Ishikawa (cell line): ENCODE results near the gene SCAF1.

Source experiments
- CEBPB ChIP-seq: IDR thresholded peaks from 2 replicates; pipeline ENCODE4 v1.6.1; 2012
- CREB1 ChIP-seq: IDR thresholded peaks from 2 replicates; pipeline ENCODE4 v1.6.1; 2012; ENCODE audit warnings: low read depth
- EGR1 ChIP-seq: IDR thresholded peaks from 2 replicates; pipeline ENCODE4 v1.6.1; 2012
- EP300 ChIP-seq: IDR thresholded peaks from 2 replicates; pipeline ENCODE4 v1.6.1; 2012; ENCODE audit warnings: borderline replicate concordance
- FOXM1 ChIP-seq: IDR thresholded peaks from 2 replicates; pipeline ENCODE4 v1.6.1; 2012; ENCODE audit warnings: low read depth, borderline replicate concordance
- NFIC ChIP-seq: IDR thresholded peaks from 2 replicates; pipeline ENCODE4 v1.6.1; 2012
- RAD21 ChIP-seq: IDR thresholded peaks from 2 replicates; pipeline ENCODE4 v1.6.1; 2012; ENCODE audit warnings: low read depth
- TAF1 ChIP-seq: IDR thresholded peaks from 2 replicates; pipeline ENCODE4 v1.6.1; 2012; ENCODE audit warnings: low read depth, mild to moderate bottlenecking
- TCF12 ChIP-seq: IDR thresholded peaks from 2 replicates; pipeline ENCODE4 v1.6.1; 2012; ENCODE audit warnings: low read depth
- TEAD4 ChIP-seq: IDR thresholded peaks from 2 replicates; pipeline ENCODE4 v1.6.1; 2012
- YY1 ChIP-seq: IDR thresholded peaks from 2 replicates; pipeline ENCODE4 v1.6.1; 2012; ENCODE audit warnings: low read depth
- ZBTB7A ChIP-seq: IDR thresholded peaks from 2 replicates; pipeline ENCODE4 v1.6.1; 2012; ENCODE audit warnings: low read depth
- TF ChIP-seq, protein P1 (sequence below): IDR thresholded peaks from 2 replicates; pipeline ENCODE4 v1.6.1; 2012
- TF ChIP-seq, protein P2 (sequence below): IDR thresholded peaks from 2 replicates; pipeline ENCODE4 v1.6.1; 2012
- TF ChIP-seq, protein P3 (sequence below): IDR thresholded peaks from 2 replicates; pipeline ENCODE4 v1.6.1; 2012; ENCODE audit warnings: low read depth, mild to moderate bottlenecking

Gene SCAF1

DNA sequence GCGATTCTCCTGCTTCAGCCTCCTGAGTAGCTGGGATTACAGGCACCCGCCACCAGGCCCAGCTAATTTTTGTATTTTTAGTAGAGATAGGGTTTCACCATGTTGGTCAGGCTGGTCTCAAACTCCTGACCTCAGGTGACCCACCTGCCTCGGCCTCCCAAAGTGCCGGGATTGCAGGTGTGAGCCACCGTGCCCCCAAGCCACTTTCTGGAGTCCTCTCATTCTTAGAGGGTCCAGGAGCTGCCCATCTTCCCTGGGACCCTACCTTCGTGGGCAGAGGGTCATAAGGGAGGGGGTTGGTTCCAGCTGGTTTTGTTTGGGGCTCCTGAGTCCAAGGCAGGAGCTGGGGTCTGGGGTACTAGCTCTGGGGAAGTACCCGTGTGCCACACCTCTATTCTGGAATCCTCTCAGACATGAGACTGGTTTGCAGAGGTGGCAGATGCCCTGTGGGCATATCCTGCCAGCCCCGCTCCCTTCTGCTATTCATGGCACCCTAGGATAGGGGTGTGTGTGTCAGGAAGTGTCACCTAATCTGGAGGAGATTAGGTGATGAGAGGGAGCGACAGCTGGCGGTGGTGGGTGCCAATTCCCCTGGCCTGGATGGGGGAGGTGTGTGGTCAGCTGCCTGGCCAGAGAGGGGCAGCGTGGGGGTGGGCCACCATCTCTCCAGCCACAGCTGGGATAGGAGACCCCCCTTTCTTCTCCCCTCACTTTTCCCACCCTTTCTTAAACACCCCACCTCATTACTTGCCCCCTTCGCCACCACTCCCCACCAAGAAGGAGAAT is 37.2 kb downstream of the SCAF1 start:
- TF ChIP-seq RAD21 (no peak), ZBTB7A (peak; percentile 52; the same call in 1 of the 2 replicates)

DNA sequence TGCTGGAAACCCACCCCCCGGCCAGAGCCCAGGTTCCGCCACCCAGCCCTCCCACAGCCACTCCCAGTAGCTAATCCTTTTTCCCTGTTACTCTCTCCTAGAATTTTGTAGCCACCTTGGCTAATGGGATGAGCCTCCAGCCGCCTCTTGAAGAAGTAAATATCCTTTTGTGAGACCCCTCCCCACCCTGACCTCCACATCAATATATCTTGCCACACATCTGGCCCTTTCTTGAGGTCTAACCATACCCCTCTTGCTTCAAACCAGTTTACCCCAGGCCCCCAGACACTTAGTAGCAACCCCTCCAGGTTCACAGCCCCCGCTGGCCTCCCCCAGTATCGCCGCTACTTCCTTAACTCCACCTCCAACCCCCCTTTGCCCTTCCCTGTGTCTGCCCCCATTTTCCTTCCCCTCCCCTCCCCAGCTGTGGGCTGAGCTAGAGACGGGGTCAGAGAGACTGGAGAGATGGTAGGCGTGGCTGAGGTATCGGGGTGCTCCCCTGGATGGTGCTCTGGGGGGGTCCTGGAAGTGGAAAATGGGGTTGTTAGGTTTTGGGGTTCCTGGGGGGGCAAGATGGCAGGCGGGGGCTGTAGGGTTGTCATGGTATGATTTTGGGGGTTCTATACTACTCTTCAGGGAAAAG is 37.9 kb downstream of the SCAF1 start:
- TF ChIP-seq FOXM1, result no peak

DNA sequence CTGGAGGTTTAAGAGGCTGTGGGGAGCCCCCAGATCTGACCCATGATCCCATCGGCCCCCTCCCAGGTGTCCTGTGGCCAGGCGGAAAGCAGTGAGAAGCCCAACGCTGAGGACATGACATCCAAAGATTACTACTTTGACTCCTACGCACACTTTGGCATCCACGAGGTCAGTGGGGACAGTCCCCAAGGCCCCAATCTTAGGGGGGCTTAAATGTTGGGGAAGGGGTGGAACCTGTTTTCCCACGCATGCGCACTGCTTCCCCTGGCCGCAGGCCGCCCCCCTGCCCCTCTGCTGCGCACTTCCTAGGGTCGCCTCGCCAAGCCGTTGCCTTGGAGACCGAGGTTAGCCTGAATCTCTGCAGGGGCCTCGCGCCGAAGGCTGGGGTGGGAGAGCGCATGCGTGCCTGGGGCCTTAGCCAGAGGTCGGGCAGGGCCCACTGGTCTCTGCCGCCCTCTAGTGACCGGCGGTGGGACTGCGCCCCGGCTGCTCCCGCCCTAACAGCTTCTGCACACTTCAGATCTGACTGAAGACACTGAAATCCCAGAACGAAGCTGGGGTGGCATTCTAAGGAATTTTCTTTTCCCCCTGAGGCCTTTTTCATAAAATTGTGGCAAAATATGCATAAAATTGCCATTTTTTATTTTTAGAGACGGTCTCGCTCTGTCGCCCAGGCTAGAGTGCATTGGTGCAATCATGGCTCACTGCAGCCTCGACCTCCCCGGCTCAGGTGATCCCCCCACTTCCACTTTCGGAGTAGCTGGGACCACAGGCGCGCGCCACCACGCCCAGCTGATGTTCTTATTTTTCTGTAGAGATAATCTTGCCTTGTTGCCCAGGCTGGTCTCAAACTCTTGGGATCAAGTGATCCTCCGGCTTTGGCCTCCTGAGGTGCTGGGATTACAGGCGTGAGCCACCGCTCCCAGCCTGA is 38.7 kb downstream of the SCAF1 start:
- TF ChIP-seq, protein P1, sequence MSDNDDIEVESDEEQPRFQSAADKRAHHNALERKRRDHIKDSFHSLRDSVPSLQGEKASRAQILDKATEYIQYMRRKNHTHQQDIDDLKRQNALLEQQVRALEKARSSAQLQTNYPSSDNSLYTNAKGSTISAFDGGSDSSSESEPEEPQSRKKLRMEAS, result peak; percentile 73
- TF ChIP-seq TCF12 (no peak), CEBPB (no peak), TEAD4 (no peak), RAD21 (peak; percentile 69)

DNA sequence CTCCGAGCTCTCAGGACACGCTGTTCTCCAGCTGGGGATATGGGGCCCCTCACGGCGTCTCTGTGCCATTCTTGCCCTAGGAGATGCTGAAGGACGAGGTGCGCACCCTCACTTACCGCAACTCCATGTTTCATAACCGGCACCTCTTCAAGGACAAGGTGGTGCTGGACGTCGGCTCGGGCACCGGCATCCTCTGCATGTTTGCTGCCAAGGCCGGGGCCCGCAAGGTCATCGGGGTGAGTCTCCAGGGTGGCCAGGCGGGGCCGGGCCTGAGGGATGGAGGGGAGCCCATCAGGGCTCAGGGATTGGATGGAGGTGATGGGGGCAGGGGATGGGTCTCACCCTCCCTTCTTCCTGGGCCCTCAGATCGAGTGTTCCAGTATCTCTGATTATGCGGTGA is 39.8 kb downstream of the SCAF1 start:
- TF ChIP-seq CREB1 (no peak), RAD21 (no peak), TCF12 (no peak), EGR1 (no peak), YY1 (no peak), TEAD4 (no peak), FOXM1 (no peak)
- TF ChIP-seq, protein P2, sequence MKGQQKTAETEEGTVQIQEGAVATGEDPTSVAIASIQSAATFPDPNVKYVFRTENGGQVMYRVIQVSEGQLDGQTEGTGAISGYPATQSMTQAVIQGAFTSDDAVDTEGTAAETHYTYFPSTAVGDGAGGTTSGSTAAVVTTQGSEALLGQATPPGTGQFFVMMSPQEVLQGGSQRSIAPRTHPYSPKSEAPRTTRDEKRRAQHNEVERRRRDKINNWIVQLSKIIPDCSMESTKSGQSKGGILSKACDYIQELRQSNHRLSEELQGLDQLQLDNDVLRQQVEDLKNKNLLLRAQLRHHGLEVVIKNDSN, result no peak
- TF ChIP-seq, protein P1, result no peak

DNA sequence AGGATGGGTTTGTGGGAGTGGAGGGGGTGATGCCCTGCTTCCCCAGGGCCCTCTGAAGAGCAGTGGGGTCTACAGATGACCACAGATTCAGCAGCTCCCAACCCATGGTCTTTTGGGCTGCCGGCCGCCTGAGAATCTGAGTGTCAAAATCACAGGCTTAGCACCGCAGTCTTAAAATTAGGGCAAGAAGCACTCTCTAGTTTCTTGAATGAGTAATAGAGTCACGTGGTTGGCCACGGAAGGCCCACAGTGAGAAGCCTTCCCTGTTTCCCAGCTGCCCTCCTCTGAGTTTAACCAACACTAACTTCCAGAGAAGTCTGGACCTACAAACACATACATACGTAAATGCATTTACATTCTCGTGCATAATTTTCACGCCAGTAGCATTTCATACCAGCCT is 40.3 kb downstream of the SCAF1 start:
- TF ChIP-seq TCF12, result no peak
- TF ChIP-seq NFIC, result no peak
- TF ChIP-seq, protein P2, result no peak
- TF ChIP-seq CREB1, result no peak
- TF ChIP-seq YY1, result no peak
- TF ChIP-seq TEAD4, result no peak
- TF ChIP-seq TAF1, result no peak
- no peak for TF ChIP-seq FOXM1
- no peak for TF ChIP-seq RAD21

DNA sequence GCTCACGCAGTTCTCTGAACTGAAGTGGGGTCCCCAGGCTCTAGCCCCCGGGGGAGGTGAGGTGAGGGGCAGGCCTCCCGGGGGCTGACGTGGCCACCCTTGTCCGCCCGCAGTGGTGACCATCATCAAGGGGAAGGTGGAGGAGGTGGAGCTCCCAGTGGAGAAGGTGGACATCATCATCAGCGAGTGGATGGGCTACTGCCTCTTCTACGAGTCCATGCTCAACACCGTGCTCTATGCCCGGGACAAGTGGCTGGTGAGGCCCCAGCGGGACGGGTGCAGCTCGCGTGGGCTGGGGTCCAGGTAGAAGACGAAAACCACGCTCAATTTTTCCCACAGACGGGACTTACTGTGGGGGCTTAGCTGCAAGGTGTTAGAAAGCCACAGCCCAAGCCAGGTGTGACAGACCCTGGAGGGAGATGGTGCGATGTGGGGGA is 41.8 kb downstream of the SCAF1 start:
- TF ChIP-seq CEBPB (no peak), FOXM1 (no peak), EP300 (no peak), TEAD4 (no peak), NFIC (no peak), RAD21 (no peak), YY1 (no peak), EGR1 (no peak)
- TF ChIP-seq, protein P3, sequence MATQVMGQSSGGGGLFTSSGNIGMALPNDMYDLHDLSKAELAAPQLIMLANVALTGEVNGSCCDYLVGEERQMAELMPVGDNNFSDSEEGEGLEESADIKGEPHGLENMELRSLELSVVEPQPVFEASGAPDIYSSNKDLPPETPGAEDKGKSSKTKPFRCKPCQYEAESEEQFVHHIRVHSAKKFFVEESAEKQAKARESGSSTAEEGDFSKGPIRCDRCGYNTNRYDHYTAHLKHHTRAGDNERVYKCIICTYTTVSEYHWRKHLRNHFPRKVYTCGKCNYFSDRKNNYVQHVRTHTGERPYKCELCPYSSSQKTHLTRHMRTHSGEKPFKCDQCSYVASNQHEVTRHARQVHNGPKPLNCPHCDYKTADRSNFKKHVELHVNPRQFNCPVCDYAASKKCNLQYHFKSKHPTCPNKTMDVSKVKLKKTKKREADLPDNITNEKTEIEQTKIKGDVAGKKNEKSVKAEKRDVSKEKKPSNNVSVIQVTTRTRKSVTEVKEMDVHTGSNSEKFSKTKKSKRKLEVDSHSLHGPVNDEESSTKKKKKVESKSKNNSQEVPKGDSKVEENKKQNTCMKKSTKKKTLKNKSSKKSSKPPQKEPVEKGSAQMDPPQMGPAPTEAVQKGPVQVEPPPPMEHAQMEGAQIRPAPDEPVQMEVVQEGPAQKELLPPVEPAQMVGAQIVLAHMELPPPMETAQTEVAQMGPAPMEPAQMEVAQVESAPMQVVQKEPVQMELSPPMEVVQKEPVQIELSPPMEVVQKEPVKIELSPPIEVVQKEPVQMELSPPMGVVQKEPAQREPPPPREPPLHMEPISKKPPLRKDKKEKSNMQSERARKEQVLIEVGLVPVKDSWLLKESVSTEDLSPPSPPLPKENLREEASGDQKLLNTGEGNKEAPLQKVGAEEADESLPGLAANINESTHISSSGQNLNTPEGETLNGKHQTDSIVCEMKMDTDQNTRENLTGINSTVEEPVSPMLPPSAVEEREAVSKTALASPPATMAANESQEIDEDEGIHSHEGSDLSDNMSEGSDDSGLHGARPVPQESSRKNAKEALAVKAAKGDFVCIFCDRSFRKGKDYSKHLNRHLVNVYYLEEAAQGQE, result no peak

DNA sequence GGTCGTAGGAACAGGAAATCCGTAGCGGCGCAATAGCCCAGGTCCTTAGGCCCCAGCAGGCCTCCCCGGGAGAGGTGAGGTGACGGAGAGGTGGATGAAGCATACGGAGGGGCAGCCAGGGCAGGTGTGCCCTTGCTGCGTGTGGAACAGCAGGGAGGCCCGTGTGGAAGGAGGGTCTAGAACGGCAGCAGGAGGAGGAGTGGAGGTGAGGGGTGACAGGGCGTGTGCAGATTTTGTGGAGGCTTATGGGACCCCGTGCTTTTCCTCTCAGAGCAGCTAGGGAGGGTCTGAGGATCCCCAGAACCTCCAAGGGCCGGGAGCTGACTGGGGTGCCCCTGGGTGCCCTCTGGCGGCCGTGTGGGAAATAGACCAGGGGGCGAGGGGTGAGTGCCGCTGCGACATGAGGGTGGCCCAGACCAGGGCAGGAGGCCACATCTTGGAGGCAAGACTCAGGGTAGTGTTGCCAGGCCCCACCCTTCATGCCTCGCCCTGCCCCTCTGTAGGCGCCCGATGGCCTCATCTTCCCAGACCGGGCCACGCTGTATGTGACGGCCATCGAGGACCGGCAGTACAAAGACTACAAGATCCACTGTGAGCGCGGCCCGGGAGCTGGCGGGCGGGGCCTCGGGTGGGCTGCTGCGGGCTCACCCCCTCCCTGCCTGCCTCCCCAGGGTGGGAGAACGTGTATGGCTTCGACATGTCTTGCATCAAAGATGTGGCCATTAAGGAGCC is 42.4 kb downstream of the SCAF1 start:
- no peak for TF ChIP-seq CREB1
